MM.1S (cell line): Measurements from ENCODE around the gene VAPA.

Experiments
- DNase-seq: peaks from one replicate; pipeline ENCODE4 v3.0.0-alpha.2; 2015
- H2AFZ ChIP-seq: fragments of 300-600 bp; sonication (generic); 2 replicates; pipeline ENCODE4 v1.6.0; 2016; ENCODE audit warnings: antibody characterized with exemption, low read length
- H3F3A ChIP-seq: fragments of 300-600 bp; sonication (generic); 2 replicates; pipeline ENCODE4 v1.6.1; 2016; ENCODE audit warnings: mild to moderate bottlenecking, antibody characterized with exemption, low read length, moderate library complexity, mixed read lengths; ENCODE audit not compliant: insufficient read depth
- H3K27ac ChIP-seq: fragments of 300-600 bp; sonication (generic); 2 replicates; pipeline ENCODE4 v1.5.1; 2016; ENCODE audit warnings: mild to moderate bottlenecking, low read length
- H3K27me3 ChIP-seq: fragments of 300-600 bp; sonication (generic); replicated peaks from 2 replicates; pipeline ENCODE4 v1.6.0; 2016; ENCODE audit warnings: low read length; ENCODE audit not compliant: insufficient read depth
- H3K36me3 ChIP-seq: fragments of 300-600 bp; sonication (generic); replicated peaks from 2 replicates; pipeline ENCODE4 v1.6.1; 2016; ENCODE audit warnings: mild to moderate bottlenecking, low read length, mixed read lengths; ENCODE audit not compliant: insufficient read depth
- H3K4me1 ChIP-seq: fragments of 300-600 bp; sonication (generic); 2 replicates; pipeline ENCODE4 v1.6.1; 2016; ENCODE audit warnings: low read length, mixed read lengths
- H3K4me2 ChIP-seq: fragments of 300-600 bp; sonication (generic); 2 replicates; pipeline ENCODE4 v1.6.0; 2016; ENCODE audit warnings: low read depth, low read length
- H3K4me3 ChIP-seq: fragments of 300-600 bp; sonication (generic); 2 replicates; pipeline ENCODE4 v1.5.1; 2016; ENCODE audit warnings: low read length, mixed read lengths
- H3K79me2 ChIP-seq: fragments of 300-600 bp; sonication (generic); 2 replicates; pipeline ENCODE4 v1.6.1; 2016; ENCODE audit warnings: mixed run types, low read length, mixed read lengths
- H3K9ac ChIP-seq: fragments of 300-600 bp; sonication (generic); 2 replicates; pipeline ENCODE4 v1.6.1; 2016; ENCODE audit warnings: low read length, mixed read lengths
- H3K9me2 ChIP-seq: fragments of 300-600 bp; sonication (generic); replicated peaks from 2 replicates; pipeline ENCODE4 v1.6.1; 2016; ENCODE audit warnings: mild to moderate bottlenecking, low read length, mixed read lengths; ENCODE audit not compliant: insufficient read depth
- H3K9me3 ChIP-seq: fragments of 300-600 bp; sonication (generic); replicated peaks from 2 replicates; pipeline ENCODE4 v1.6.1; 2016; ENCODE audit warnings: mild to moderate bottlenecking, low read length, mixed read lengths; ENCODE audit not compliant: insufficient read depth
- H4K20me1 ChIP-seq: fragments of 300-600 bp; sonication (generic); 2 replicates; pipeline ENCODE4 v1.6.1; 2016; ENCODE audit warnings: mild to moderate bottlenecking, low read length, moderate library complexity, mixed read lengths; ENCODE audit not compliant: insufficient read depth
- CTCF ChIP-seq: fragments of 300-600 bp; sonication (generic); IDR thresholded peaks from 2 replicates; pipeline ENCODE4 v1.5.1; 2016; ENCODE audit warnings: antibody characterized with exemption, low read length, mixed read lengths
- EZH2 ChIP-seq: fragments of 300-600 bp; sonication (generic); optimal IDR thresholded peaks from 2 replicates; pipeline ENCODE3; 2017; ENCODE audit warnings: low read depth, mild to moderate bottlenecking, antibody characterized with exemption, low read length, mixed read lengths
- EZH2phosphoT487 ChIP-seq: fragments of 300-600 bp; sonication (generic); IDR thresholded peaks from 2 replicates; pipeline ENCODE4 v1.6.1; 2018; ENCODE audit warnings: antibody characterized with exemption, low read length

Gene VAPA

GRCh38 chr18:9902832-9903231 is 11.0 kb upstream of the VAPA start:
- Histone ChIP-seq H2AFZ (no peak overlapping the region), H3F3A (no peaks in the 10 kb centered on the region), H3K4me2 (no peak overlapping the region), H3K4me1 (no peaks in the 10 kb centered on the region), H4K20me1 (no peaks in the 10 kb centered on the region), H3K79me2 (no peaks in the 10 kb centered on the region), H3K27ac (no peak overlapping the region), H3K36me3 (no peaks in the 10 kb centered on the region), H3K4me3 (no peak overlapping the region), H3K9me3 (no peaks in the 10 kb centered on the region), H3K9ac (no peak overlapping the region), H3K9me2 (no peaks in the 10 kb centered on the region), H3K27me3 (no peaks in the 10 kb centered on the region)
- TF ChIP-seq EZH2 (no peak), CTCF (no peak), EZH2phosphoT487 (no peak)
- DNase-seq = no peak

GRCh38 chr18:9905401-9905922 is 8.4 kb upstream of the VAPA start:
- Histone ChIP-seq H3F3A (no peaks in the 10 kb centered on the region), H3K27me3 (no peaks in the 10 kb centered on the region), H3K79me2 (no peaks in the 10 kb centered on the region), H3K4me3 (no peak overlapping the region), H2AFZ (no peak overlapping the region), H3K4me1 (no peaks in the 10 kb centered on the region), H3K27ac (no peak overlapping the region), H3K9me3 (no peaks in the 10 kb centered on the region), H3K36me3 (no peaks in the 10 kb centered on the region), H3K9me2 (no peaks in the 10 kb centered on the region), H3K4me2 (no peak overlapping the region), H3K9ac (no peak overlapping the region), H4K20me1 (no peaks in the 10 kb centered on the region)
- no peak for TF ChIP-seq EZH2phosphoT487
- TF ChIP-seq CTCF = no peak
- TF ChIP-seq EZH2 = no peak
- no peak for DNase-seq

- Histone ChIP-seq H3K9ac (no peak overlapping the region), H3K27me3 (no peaks in the 10 kb centered on the region), H3K79me2 (no peaks in the 10 kb centered on the region), H3K9me3 (no peaks in the 10 kb centered on the region), H3K4me2 (no peak overlapping the region), H3K9me2 (no peaks in the 10 kb centered on the region), H2AFZ (no peak overlapping the region), H3F3A (no peaks in the 10 kb centered on the region), H3K4me1 (no peaks in the 10 kb centered on the region), H3K4me3 (no peak overlapping the region), H4K20me1 (no peaks in the 10 kb centered on the region), H3K36me3 (no peaks in the 10 kb centered on the region), H3K27ac (no peak overlapping the region)
- no peak for TF ChIP-seq EZH2phosphoT487
- TF ChIP-seq EZH2 = no peak
- TF ChIP-seq CTCF = no peak
- no peak for DNase-seq
These were observed 7.3 kb upstream of the VAPA start for GRCh38 chr18:9906481-9906880.
